Activated CD4-positive, alpha-beta T cell treated with anti-CD3 and anti-CD28 coated beads, Interleukin-2, amount 50 U/mL, for 16 hours (primary cell): Measurements from ENCODE around the gene FHDC1.

ENCODE experiments used
- DNase-seq: peaks from one replicate; pipeline ENCODE4 v3.0.0-alpha.2; 2020

FHDC1 gene

GRCh38 chr4:152959080-152959479 is 23.0 kb downstream of the FHDC1 start:
- DNase-seq = no peak

GRCh38 chr4:152960082-152960481 is 24.0 kb downstream of the FHDC1 start:
- no peak for DNase-seq

DNA sequence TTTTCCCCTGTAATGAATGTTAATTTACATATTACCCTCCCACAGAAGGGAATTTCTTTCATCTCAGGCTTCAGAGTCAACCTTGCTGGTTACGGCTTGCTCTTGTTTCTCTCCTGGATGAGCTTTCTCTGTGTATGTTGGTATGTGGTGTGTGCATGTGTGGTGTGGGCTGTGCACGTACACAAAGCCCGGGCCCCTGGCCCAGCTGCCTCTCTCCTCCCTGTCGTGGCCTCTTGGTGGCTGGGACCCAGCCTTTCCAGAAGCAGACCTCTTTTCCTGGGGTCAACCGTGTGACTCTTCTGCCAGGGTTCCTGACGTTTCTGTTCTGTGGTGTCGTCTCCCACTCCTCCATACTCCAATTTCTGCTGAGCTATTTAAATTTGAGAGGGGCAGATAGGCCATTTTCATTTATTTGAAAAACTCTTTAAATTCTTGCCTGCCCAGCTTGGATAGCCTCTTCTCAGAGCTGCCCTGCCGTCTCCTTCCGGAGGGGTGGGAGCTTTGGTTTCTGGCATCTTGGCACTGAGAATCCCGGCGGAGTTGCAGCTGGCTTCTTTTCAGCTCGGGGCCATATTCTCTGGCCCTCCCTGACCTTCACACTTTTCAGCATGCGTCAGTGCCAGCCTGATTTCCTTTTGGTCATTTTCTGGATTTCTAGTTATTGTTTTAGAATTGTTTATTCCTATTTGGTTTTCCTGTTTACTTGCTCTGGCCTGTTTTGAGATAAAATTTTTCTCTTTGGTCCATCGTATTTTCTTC is 25.1 kb downstream of the FHDC1 start:
- no peak for DNase-seq

GRCh38 chr4:152961773-152962115 is 25.6 kb downstream of the FHDC1 start:
- no peak for DNase-seq

- DNase-seq = no peak
These were observed 26.0 kb downstream of the FHDC1 start for GRCh38 chr4:152962150-152962549.

DNA sequence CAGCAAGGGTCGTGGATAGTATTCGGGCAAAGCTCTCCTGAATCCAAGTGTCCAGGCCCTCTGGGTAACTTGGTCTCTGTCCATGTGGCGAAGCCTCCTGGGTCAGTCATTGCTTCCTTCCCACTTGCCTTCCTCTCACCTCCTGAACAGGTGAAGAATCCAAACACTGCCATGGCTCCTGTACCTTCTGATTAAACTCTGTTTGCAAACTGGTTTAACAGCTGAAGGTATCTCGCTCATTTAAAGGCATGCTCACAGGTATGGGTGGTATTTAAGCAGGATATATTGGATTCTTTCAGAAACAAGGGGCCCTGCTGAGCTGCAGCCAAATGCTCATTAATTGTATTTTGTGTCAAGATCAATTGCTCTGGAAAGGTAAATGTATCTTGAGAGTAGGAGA is 28.2 kb downstream of the FHDC1 start:
- DNase-seq = no peak

GRCh38 chr4:152965611-152966010 is 29.5 kb downstream of the FHDC1 start:
- DNase-seq = no peak

DNA sequence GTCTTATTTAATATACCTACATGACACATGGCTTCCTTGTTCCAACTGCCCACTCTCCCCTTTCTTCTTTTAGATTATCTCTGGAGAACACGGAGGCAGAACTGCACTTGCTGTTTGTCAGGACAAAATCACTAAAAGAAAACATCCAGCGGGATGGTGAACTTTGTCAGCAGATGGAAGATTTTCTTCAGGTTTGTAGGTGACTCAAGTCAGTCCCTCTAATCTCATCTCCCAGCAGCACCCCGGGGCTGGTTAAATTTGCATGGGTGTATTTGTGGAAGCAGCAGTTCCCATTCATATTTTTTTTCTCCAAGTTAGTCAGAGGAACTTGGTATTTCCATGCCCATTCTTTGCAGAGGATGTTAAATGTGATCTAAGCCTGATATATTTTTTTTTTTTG is 31.8 kb downstream of the FHDC1 start:
- DNase-seq = no peak

DNA sequence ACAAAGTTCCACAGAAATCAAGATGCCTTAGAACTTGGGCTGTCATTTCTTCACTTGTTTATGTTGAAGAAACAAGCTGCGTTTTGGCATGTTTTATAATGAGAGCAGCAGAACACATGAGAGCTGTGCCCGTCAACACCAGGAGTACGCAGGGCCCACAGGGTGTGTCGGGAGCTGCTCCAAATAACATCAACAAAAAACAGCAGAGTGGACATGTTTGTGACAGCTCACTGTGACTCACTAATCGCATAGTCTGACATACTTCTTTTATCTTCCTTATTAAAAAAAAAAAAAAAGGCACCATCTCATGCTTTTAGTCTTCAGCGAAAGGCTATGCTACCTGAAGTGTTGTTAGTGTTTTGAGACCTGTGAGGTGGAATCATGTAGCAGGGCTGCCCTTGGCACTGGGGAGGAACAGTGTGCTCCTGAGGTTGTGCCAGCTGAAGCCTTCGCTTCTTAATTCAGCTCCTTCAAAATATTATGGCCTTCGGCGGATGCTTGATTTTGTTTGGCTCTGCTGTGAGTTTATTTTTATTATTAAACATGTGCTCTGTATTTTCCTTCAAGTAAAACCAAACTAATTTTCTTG is 32.8 kb downstream of the FHDC1 start:
- no peak for DNase-seq

DNA sequence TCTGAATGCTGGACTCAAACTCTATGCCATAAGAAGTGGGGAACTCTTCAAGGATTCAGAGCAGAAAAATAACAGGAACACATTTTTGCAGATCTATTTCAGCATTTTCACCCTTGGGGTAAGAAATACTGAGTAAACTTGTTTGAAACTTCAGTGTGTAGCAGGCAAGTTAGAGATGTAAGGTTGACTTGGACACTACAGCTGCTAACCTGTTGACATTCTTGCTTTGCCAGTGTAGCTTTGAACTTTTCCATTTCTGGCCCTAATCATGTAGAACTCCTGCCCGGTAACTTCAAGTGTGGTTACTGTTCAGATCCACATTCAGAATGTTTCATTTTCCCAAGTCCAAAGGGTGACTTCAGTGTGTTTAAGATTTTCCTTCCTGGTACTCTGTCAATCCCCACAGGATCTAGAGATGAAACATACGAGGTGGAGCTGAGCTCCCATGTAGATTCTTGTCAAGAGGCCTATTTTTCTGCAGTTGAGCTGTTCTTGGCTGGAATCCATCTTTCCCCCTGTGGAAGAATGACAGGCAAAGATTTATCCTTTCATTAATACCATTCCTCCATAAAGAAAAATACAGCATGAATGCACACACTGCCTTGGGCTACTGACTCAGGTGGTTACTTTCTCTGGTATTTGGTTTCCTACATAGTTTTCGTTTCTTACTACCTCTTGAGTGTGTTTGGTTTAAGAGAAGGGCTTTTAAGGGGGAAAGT is 34.1 kb downstream of the FHDC1 start:
- DNase-seq = no peak

GRCh38 chr4:152971053-152971452 is 34.9 kb downstream of the FHDC1 start:
- DNase-seq = no peak

DNA sequence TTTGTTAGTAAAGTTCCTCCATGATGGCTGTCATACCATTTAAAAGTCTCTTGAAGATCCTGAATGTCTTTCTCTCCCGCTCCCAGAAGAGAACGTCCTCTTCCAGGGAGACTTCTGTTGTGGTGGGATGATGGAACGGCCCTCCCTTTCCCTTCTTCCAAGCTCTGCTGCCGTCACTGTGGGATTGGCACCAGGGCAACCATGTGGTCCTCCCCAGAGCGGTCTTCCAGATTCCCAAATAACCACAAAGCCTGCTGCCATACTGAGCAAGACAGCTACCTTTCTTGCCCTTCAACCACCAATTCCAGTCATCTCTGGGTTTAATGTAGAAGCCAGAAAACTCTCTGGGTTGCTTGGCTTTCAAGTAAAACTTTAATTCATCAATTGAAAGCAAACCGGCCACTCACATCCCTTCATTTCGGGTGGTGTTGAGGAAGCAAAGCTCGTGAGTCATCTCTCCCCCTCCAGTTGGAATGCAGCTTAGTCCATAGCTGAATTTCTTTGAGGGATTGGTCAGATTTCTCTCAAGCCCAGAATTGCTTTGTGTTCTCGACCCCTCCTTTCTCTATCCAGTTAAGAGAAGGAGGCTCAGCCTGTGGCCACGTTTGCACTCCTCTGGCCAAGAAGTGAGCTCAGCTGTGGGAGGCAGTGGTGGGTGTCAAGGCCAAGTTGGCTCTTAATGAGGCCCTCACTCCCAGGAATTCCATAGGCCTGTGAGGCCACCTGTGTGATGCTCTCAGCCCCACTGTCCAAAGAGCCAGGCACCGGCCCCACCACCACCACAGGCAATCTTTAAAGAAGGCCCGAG is 36.9 kb downstream of the FHDC1 start:
- no peak for DNase-seq

DNA sequence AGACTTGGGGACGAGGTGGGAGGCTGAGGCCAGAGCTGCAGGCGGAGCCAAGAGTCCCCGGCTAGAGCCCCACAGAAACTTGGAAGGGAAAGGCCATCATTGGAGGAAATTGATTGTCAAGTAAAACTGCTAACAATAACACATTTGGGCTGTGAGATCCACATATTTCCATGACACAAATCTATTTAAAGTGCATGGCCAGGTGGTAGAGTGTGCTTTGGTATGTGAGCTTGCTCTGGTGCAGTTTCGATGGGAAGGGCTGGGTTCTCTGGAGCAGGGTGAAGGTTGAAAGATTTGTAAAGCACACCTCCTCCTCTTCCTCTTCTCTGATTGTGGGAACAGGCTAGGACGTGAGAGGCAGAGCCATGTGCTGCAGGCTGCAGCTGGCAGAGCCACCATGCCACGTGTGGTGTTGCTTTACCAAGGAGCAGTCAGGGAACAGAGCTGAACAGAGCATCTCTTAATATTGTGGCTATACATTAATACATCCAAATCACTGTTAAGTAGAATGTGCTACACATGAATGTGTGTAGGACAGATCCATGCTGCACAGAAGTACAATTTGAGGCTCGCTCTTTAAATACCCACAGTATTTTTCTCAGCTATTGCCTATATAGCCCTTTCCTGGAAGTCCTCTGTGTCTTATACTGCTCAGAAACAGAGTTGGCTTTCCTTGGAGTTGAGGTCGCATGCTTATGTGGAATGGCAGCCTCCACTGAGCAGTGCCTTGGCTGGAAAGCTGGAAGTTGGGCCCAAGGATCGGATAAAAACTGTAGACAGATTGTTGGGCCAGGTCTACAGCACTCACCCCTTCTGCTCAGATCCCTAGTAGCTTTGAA is 37.7 kb downstream of the FHDC1 start:
- DNase-seq = no peak

GRCh38 chr4:152974468-152975379 is 38.6 kb downstream of the FHDC1 start:
- no peak for DNase-seq

- no peak for DNase-seq
These were observed 39.5 kb downstream of the FHDC1 start for GRCh38 chr4:152975380-152976211.

DNA sequence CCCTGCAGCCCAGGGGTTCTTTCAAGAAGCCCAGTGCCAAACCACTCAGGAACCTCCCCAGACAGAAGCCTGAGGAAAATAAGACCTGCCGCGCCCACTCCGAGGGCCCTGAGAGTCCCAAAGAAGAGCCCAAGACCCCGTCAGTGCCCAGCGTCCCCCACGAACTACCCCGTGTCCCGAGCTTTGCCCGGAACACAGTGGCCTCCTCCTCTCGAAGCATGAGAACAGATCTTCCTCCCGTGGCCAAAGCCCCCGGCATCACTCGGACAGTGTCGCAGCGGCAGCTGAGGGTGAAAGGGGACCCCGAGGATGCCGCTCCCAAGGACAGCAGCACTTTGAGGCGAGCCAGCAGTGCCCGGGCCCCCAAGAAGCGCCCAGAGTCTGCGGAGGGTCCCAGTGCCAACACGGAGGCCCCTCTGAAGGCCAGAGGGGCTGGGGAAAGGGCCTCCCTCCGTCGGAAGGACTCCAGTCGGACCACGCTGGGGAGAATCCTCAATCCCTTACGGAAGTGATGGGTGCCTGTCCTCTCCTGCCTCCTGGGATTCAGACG is 40.2 kb downstream of the FHDC1 start:
- no peak for DNase-seq

- DNase-seq = no peak
These were observed 43.7 kb downstream of the FHDC1 start for GRCh38 chr4:152979731-152980330.

- no peak for DNase-seq
These were observed 45.2 kb downstream of the FHDC1 start for GRCh38 chr4:152981278-152981677.

DNA sequence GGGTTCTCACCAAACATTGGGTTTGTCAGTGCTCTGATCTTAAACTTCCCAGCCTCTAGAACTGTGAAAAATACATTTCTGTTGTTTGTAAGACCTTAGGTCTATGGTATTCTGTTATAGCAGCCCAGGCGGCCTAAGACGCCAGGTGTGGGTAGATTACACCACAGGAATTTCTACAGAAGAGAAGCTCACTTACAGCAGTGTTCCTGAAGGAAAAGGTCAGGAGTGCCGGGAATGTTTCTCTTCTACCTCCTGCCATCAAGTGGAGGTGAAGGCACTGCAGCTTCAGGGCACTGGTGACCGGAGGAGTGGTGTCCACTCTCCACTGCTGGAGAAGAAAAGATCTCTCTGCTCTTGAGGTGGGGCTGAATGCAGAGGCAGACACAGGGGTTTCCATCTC is 45.7 kb downstream of the FHDC1 start:
- no peak for DNase-seq

DNA sequence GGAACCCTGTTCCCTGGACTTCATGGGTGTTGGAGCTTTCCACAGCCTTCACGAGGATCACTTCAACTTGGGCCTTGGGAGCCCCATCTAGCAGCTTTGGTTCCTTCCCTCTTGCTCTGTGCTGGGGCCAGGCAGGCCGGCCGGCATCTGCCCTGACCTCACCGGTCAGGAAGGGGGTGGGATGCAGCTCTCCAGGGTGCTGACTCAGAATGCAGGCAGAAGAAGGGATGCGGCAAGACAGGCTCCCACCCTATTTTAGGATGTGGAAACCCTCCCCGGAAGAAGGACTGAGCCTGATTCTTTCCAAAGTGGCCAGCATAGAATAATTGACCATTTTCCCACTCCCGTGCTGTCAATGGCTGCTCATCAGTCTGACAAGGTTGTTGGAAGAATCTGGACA is 47.1 kb downstream of the FHDC1 start:
- no peak for DNase-seq
